ENCODE results near the gene ZACN.

Gene ZACN

GRCh38 chr17:76086384-76086783, 7.4 kb downstream of the ZACN start:
- DNase-seq (ENCODE audit: low spot score), result no peak
- TF ChIP-seq, protein P1, sequence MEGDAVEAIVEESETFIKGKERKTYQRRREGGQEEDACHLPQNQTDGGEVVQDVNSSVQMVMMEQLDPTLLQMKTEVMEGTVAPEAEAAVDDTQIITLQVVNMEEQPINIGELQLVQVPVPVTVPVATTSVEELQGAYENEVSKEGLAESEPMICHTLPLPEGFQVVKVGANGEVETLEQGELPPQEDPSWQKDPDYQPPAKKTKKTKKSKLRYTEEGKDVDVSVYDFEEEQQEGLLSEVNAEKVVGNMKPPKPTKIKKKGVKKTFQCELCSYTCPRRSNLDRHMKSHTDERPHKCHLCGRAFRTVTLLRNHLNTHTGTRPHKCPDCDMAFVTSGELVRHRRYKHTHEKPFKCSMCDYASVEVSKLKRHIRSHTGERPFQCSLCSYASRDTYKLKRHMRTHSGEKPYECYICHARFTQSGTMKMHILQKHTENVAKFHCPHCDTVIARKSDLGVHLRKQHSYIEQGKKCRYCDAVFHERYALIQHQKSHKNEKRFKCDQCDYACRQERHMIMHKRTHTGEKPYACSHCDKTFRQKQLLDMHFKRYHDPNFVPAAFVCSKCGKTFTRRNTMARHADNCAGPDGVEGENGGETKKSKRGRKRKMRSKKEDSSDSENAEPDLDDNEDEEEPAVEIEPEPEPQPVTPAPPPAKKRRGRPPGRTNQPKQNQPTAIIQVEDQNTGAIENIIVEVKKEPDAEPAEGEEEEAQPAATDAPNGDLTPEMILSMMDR (IDR thresholded peaks at IDR 0.05; ENCODE audit: extremely low read depth, missing control alignments), result no peak

DNA sequence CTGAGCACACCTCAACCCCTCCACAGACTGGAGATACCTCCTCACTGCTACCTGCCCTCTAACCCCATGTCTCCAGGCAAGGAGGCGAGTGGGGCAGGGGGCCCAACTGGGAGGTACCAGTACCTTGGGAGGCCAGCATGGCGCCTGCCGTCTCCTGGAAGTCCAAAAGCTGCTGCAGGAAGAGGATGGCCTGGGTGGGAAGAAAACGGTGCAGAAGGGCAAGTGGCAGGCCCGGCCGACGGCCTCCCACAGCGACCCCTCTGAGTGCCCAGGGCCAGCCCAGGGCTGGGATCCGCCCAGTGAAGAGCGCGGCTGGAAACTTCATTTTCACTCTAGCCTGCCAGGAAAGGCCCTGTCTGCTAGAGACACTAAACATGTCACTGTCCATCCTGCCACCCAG, 8.5 kb downstream of the ZACN start:
- no peak for DNase-seq (ENCODE audit: low spot score)
- TF ChIP-seq, protein P1 (IDR thresholded peaks at IDR 0.05; ENCODE audit: extremely low read depth, missing control alignments), result no peak

GRCh38 chr17:76088041-76088867, 9.3 kb downstream of the ZACN start:
- no peak for DNase-seq (ENCODE audit: low spot score)
- TF ChIP-seq, protein P1 (IDR thresholded peaks at IDR 0.05; ENCODE audit: extremely low read depth, missing control alignments), result no peak

DNA sequence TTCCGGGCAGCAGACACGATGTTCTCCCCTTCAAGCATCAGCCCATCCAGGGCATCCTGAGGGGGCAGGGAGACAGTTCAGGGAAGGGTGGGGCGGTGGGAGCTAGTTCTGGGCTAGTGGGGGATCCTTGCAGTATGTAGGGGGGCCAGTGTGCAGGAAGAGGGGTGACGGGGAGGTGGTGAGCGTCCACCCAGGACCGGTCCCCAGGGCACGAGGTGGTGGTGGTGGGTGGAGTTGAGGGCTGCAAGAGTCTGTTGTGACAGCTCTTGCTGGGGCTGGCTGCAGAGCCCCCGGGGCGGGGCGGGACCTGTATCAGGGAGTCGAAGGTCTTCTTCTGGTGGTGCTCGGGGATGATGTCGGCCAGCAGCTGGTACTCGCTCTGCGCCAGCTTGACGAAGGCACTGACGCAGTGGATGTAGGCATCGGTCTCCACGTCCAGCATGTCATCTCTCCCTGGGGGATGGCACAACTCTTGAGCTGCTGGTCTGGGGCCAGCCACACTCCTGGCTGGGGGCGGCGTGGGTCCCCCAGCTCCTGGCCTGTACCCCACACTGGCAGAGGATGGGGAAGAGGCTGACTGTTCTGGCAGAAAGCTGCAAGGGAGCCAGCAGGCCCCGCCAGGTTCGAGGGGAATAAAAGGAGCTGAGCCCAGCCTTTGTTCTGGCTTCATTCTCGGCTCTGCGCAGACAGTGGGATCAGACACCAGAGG, 10.0 kb downstream of the ZACN start:
- TF ChIP-seq, protein P1 (IDR thresholded peaks at IDR 0.05; ENCODE audit: extremely low read depth, missing control alignments), result no peak
- no peak for DNase-seq (ENCODE audit: low spot score)

DNA sequence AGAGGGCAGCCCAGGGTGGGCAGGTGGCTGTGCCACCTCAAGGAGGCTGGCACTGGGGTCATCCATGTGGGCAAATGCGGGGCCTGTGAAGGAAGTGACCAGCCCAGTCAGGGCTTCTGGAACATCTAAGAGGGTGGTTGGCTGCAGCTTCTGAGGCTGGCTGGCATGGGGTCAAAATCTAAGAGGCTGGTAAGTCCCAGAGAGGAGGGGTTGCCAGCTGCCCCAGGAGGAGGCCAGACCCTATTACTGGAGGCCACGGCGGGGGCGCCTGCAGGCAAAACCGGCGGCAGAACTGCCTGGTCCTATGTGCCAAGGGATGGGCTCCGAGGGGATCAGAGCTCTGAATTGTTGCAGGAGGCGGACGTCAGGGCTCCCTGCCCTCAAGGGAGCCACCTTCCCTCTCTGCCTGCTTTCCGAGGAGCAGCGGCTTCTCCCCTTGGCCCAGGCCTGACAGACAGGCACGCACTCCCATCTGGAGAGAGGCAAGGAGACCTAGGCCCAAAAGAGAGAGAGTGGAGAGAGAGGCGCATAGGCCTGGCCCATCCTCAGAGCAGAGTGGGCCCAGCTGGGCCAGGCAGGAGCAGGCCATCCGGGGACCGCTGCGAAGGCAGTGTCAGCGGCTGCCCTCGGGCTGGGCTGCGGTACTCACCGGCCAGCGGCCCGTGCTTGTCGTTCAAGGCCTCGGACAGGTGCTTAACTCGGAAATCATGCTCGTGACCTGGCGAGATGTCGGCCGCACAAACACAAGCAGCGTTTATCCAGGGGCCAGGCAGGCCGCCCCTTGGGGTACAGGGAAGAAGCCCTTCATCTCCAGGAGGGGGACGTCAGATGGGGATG, 10.9 kb downstream of the ZACN start:
- no peak for DNase-seq (ENCODE audit: low spot score)

GRCh38 chr17:76090517-76091129, 11.6 kb downstream of the ZACN start:
- DNase-seq (ENCODE audit: low spot score), result no peak
- TF ChIP-seq, protein P1 (IDR thresholded peaks at IDR 0.05; ENCODE audit: extremely low read depth, missing control alignments), result no peak

More for the DNA sequence above, 10.9 kb downstream of the ZACN start:
- TF ChIP-seq, protein P1 (IDR thresholded peaks at IDR 0.05; ENCODE audit: extremely low read depth, missing control alignments), result no peak
